WTC11 (cell line): ENCODE results near the gene IL34. TPM values are rescaled to one million over a fixed set of nuclear protein-coding genes. Genes with fewer than 3 reads are reported as not detected.

Experiments
- ATAC-seq: fragments of 200-7000 bp; cut with Tn5 transposase; 2 replicates; pipeline ENCODE4 v1.10.0; 2021; ENCODE audit warnings: mild to moderate bottlenecking, moderate library complexity
- CTCF ChIA-PET: fragments of 300-600 bp; sonication (Branson Sonifier 250); formaldehyde crosslinking; loops from one replicate; lab custom pipeline; 2021; ENCODE audit warnings: antibody characterized with exemption; lab: Charles Lee
- POLR2A ChIA-PET: fragments of 350-600 bp; sonication (Branson Sonifier 250); formaldehyde crosslinking; loops from one replicate; lab custom pipeline; 2021; ENCODE audit warnings: antibody characterized with exemption; lab: Charles Lee
- DNase-seq: peaks from one replicate; pipeline ENCODE4 v3.0.0; 2021; ENCODE audit warnings: low spot score
- H3K27ac Mint-ChIP-seq: 2 replicates; pipeline ENCODE4 v1.8.0; 2021; ENCODE audit warnings: mixed read lengths
- H3K27me3 Mint-ChIP-seq: 2 replicates; pipeline ENCODE4 v1.8.0; 2021; ENCODE audit warnings: low read depth, mild to moderate bottlenecking, moderate library complexity, mixed read lengths
- H3K36me3 Mint-ChIP-seq: 2 replicates; pipeline ENCODE4 v1.8.0; 2021; ENCODE audit warnings: mixed read lengths
- H3K4me1 Mint-ChIP-seq: 2 replicates; pipeline ENCODE4 v1.8.0; 2022; ENCODE audit warnings: mixed read lengths
- H3K4me3 Mint-ChIP-seq: 2 replicates; pipeline ENCODE4 v1.8.0; 2021; ENCODE audit warnings: mild to moderate bottlenecking, moderate library complexity, mixed read lengths
- H3K9me3 Mint-ChIP-seq: 2 replicates; pipeline ENCODE4 v1.8.0; 2021; ENCODE audit warnings: mixed read lengths
- ATF3 ChIP-seq: sonication (generic); formaldehyde crosslinking; conservative IDR thresholded peaks from 2 replicates; pipeline ENCODE4 v1.8.1; 2022; ENCODE audit warnings: mild to moderate bottlenecking, missing genetic modification reagents
- ESRRA ChIP-seq: sonication (generic); formaldehyde crosslinking; IDR thresholded peaks from 2 replicates; pipeline ENCODE4 v1.8.1; 2022; ENCODE audit warnings: mild to moderate bottlenecking, missing genetic modification reagents, borderline replicate concordance
- HMGXB4 ChIP-seq: sonication (generic); formaldehyde crosslinking; IDR thresholded peaks from 2 replicates; pipeline ENCODE4 v1.8.1; 2023; ENCODE audit warnings: mild to moderate bottlenecking, moderate library complexity, missing genetic modification reagents
- JAZF1 ChIP-seq: fragments of 250-450 bp; sonication (Bioruptor Pico); IDR thresholded peaks from 2 replicates; pipeline ENCODE4 v1.9.0; 2021; ENCODE audit warnings: moderate library complexity, mild to moderate bottlenecking, inconsistent platforms
- MLX ChIP-seq: sonication (generic); formaldehyde crosslinking; IDR thresholded peaks from 2 replicates; pipeline ENCODE4 v1.8.1; 2023; ENCODE audit warnings: mild to moderate bottlenecking, missing genetic modification reagents, moderate library complexity
- NFYB ChIP-seq: sonication (generic); formaldehyde crosslinking; conservative IDR thresholded peaks from 2 replicates; pipeline ENCODE4 v1.8.0; 2022; ENCODE audit warnings: low read depth, missing genetic modification reagents
- OVOL2 ChIP-seq: fragments of 250-450 bp; sonication (Bioruptor Pico); IDR thresholded peaks from 2 replicates; pipeline ENCODE4 v1.9.0; 2021; ENCODE audit warnings: mild to moderate bottlenecking, borderline replicate concordance
- PRDM15 ChIP-seq: sonication (generic); formaldehyde crosslinking; IDR thresholded peaks from 2 replicates; pipeline ENCODE4 v1.8.0; 2022; ENCODE audit warnings: missing genetic modification reagents
- RORB ChIP-seq: fragments of 250-450 bp; sonication (Bioruptor Pico); IDR thresholded peaks from 2 replicates; pipeline ENCODE4 v1.9.0; 2021; ENCODE audit warnings: mild to moderate bottlenecking
- STAT6 ChIP-seq: sonication (generic); formaldehyde crosslinking; conservative IDR thresholded peaks from 2 replicates; pipeline ENCODE4 v1.8.1; 2023; ENCODE audit warnings: mild to moderate bottlenecking, low read depth, missing genetic modification reagents, moderate library complexity
- TEAD4 ChIP-seq: sonication (generic); formaldehyde crosslinking; IDR thresholded peaks from 2 replicates; pipeline ENCODE4 v1.8.0; 2022; ENCODE audit warnings: mild to moderate bottlenecking, missing genetic modification reagents
- ZBTB43 ChIP-seq: sonication (generic); formaldehyde crosslinking; IDR thresholded peaks from 2 replicates; pipeline ENCODE4 v1.8.1; 2023; ENCODE audit warnings: mild to moderate bottlenecking, missing genetic modification reagents
- ZMAT4 ChIP-seq: fragments of 250-450 bp; sonication (Bioruptor Pico); IDR thresholded peaks from 2 replicates; pipeline ENCODE4 v1.9.0; 2021; ENCODE audit warnings: mild to moderate bottlenecking
- ZNF317 ChIP-seq: sonication (generic); formaldehyde crosslinking; IDR thresholded peaks from 2 replicates; pipeline ENCODE4 v1.8.1; 2023; ENCODE audit warnings: low read depth, mild to moderate bottlenecking, moderate library complexity, missing genetic modification reagents, borderline replicate concordance
- ZNF416 ChIP-seq: fragments of 250-450 bp; sonication (Bioruptor Pico); IDR thresholded peaks from 2 replicates; pipeline ENCODE4 v1.9.0; 2021; ENCODE audit warnings: mild to moderate bottlenecking, inconsistent platforms
- total RNA-seq: library from RNA; stranded (reverse); gene quantifications from 3 replicates; pipeline ENCODE4 v1.2.3, GENCODE V29; 2021
- TF ChIP-seq, protein P1 (sequence below): sonication (generic); formaldehyde crosslinking; IDR thresholded peaks from 2 replicates; pipeline ENCODE4 v1.8.1; 2022; ENCODE audit warnings: low read depth, mild to moderate bottlenecking, moderate library complexity, missing genetic modification reagents, borderline replicate concordance

IL34 gene
- total RNA-seq, 1 experiment from 2014 or later = 8.8 TPM

- TF ChIP-seq HMGXB4 (CRISPR knock-in tag) = no peak
- TF ChIP-seq TEAD4 (CRISPR knock-in tag) = no peak
- no peak for TF ChIP-seq ZBTB43 (CRISPR knock-in tag)
Observed at GRCh38 chr16:70682239-70683145, 36.1 kb downstream of the IL34 start (continued).

DNA sequence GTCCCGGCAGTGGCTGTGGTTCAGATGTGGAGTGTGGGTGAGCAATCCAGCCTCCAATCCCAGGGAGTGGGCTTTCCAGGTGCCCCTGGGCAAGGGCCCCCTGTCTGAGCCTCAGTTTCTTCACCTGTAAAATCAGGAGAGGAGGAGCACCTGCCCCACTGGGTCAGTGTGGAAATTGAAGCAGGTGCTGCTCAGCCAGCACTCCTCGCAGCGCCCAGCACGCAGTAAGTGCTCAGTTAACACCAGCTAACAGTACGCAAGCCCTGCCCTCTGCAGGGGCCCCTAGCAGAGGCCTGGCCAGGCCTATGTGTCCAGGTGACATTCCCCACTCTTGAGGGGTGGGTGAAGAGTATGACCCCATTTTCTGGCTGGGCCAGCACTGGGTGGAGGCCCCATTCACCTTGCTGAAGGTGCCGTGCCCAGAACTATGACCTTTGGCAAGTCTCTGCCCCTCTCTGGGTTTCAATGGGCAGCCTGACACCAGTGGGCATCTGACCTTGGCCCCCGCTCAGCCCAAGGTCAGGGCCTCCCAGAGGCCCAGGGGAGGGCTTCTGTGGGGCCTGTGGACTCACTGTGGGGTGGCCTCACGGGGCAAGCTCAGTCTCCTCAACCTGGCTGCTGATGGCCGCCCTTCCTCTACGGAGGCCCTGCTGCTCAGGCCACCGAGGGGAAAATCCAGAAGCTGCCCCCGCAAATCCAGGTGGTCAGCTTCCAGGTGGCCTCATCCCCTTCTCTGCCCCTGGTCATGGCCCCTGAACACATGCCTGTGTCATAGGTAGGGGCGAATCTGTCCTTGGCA is 37.0 kb downstream of the IL34 start:
- TF ChIP-seq, protein P1, sequence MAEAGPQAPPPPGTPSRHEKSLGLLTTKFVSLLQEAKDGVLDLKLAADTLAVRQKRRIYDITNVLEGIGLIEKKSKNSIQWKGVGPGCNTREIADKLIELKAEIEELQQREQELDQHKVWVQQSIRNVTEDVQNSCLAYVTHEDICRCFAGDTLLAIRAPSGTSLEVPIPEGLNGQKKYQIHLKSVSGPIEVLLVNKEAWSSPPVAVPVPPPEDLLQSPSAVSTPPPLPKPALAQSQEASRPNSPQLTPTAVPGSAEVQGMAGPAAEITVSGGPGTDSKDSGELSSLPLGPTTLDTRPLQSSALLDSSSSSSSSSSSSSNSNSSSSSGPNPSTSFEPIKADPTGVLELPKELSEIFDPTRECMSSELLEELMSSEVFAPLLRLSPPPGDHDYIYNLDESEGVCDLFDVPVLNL (CRISPR knock-in tag) = no peak
- TF ChIP-seq ZNF317 (CRISPR knock-in tag) (no peak), ZNF416 (CRISPR knock-in tag) (no peak), OVOL2 (CRISPR knock-in tag) (no peak), NFYB (CRISPR knock-in tag) (no peak), ZMAT4 (CRISPR knock-in tag) (no peak), PRDM15 (CRISPR knock-in tag) (no peak), RORB (no peak), MLX (CRISPR knock-in tag) (no peak), STAT6 (no peak), JAZF1 (CRISPR knock-in tag) (no peak), ESRRA (CRISPR knock-in tag) (no peak), ATF3 (CRISPR knock-in tag) (no peak)
- TF ChIP-seq, all 79 proteins: peak for 0
- POLR2A ChIA-PET = no interaction called here
- CTCF ChIA-PET = interaction anchor here (1.0 to 9.8 kb wide), 9 partner anchors 20 to 87 kb away, joined by 3 to 142 read pairs (median 5); no protein-coding TSS in a partner anchor
- DNase-seq (no peak), ATAC-seq (no peak)
- Mint-ChIP-seq H3K27me3 (no peaks in the 10 kb centered on the region), H3K4me1 (peaks cover 24% of the 10 kb centered on the region), H3K36me3 (no peaks in the 10 kb centered on the region), H3K9me3 (no peaks in the 10 kb centered on the region), H3K4me3 (no peak overlapping the region), H3K27ac (no peak overlapping the region)
